IgD-negative memory B cell (primary cell): ENCODE data around the gene CCNT2. TPM values are rescaled to one million over a fixed set of nuclear protein-coding genes. Genes with fewer than 3 reads are reported as not detected.
"Not testable (repeated sequence)": the region's sequence is repeated elsewhere in the genome, so short reads cannot be mapped to it uniquely, and the experiment has no call there.

ENCODE experiments used
- H3K27ac Mint-ChIP-seq, 3 donors: one replicate each; pipeline ENCODE4 v1.8.0; 2020 to 2022; ENCODE audit warnings: mild to moderate bottlenecking in 3 of 3, mixed read lengths in 3 of 3, moderate library complexity in 1 of 3
- H3K27me3 Mint-ChIP-seq: one replicate; pipeline ENCODE4 v1.8.0; 2021; ENCODE audit warnings: mixed read lengths
- H3K36me3 Mint-ChIP-seq: one replicate; pipeline ENCODE4 v1.8.0; 2020; ENCODE audit warnings: mild to moderate bottlenecking, mixed read lengths
- H3K4me1 Mint-ChIP-seq, 3 donors: one replicate each; pipeline ENCODE4 v1.8.0; 2020 to 2022; ENCODE audit warnings: mixed read lengths in 3 of 3, mild to moderate bottlenecking in 1 of 3
- H3K4me3 Mint-ChIP-seq, 4 donors: one replicate each; pipeline ENCODE4 v1.8.0; 2020 to 2022; ENCODE audit warnings: mild to moderate bottlenecking in 4 of 4, mixed read lengths in 4 of 4, moderate library complexity in 3 of 4
- H3K9me3 Mint-ChIP-seq, 3 donors: one replicate each; pipeline ENCODE4 v1.8.0; 2020 to 2021; ENCODE audit warnings: mixed read lengths in 3 of 3, mild to moderate bottlenecking in 1 of 3
- polyA plus RNA-seq: library from polyadenylated mRNA; unstranded; fragments of 300-500 nt; fragmentation: Illumina TruSeq; gene quantifications from one replicate; pipeline ENCODE4 v1.2.3, GENCODE V29; 2021

CCNT2 gene
- 23.2 TPM for polyA plus RNA-seq

- peak within 1 kb of the TSS; percentile 81 to 97 (median 94) for H3K4me3 Mint-ChIP-seq
- H3K9me3 Mint-ChIP-seq, result peaks cover 0 to 2% (median 0%) of the 10 kb centered on the region in 3 donors
- H3K36me3 Mint-ChIP-seq, result peaks cover 3% of the 10 kb centered on the region
- H3K4me1 Mint-ChIP-seq, result peaks cover 4 to 26% (median 19%) of the 10 kb centered on the region in 3 donors
- H3K27me3 Mint-ChIP-seq, result no peaks in the 10 kb centered on the region
- H3K27ac Mint-ChIP-seq, result peak within 1 kb of the TSS; percentile 84 to 99 (median 97)
These were observed at the start of gene CCNT2 for GRCh38 chr2:134918526-134919340. TSS of gene CCNT2 (plus strand) at chr2:134918822. CDS start at chr2:134918855, 33 bp downstream.

- no peaks in the 10 kb centered on the region for H3K27me3 Mint-ChIP-seq
- no peak overlapping the region for H3K27ac Mint-ChIP-seq
- H3K4me1 Mint-ChIP-seq, result no peaks in the 10 kb centered on the region
- peaks cover 5% of the 10 kb centered on the region for H3K36me3 Mint-ChIP-seq
- peaks cover 0 to 2% (median 0%) of the 10 kb centered on the region in 3 donors for H3K9me3 Mint-ChIP-seq
- H3K4me3 Mint-ChIP-seq, result peak overlapping the region in 1 of 4 donors; percentile 4
These were observed 48.5 kb upstream of the CCNT2 start for GRCh38 chr2:134869946-134870736.

GRCh38 chr2:134873152-134873551 is 45.5 kb upstream of the CCNT2 start:
- Mint-ChIP-seq H3K27me3 (no peaks in the 10 kb centered on the region), H3K27ac (no peak overlapping the region), H3K4me3 (no peak overlapping the region), H3K9me3 (peaks cover 3 to 8% (median 4%) of the 10 kb centered on the region in 3 donors), H3K4me1 (no peaks in the 10 kb centered on the region), H3K36me3 (peaks cover 9% of the 10 kb centered on the region)

GRCh38 chr2:134875309-134875708 is 43.3 kb upstream of the CCNT2 start:
- H3K36me3 Mint-ChIP-seq, result peaks cover 10% of the 10 kb centered on the region

GRCh38 chr2:134882773-134883172 is 35.8 kb upstream of the CCNT2 start:
- no peak overlapping the region for H3K27ac Mint-ChIP-seq
- H3K36me3 Mint-ChIP-seq, result peaks cover 6% of the 10 kb centered on the region
- no peaks in the 10 kb centered on the region for H3K27me3 Mint-ChIP-seq
- no peak overlapping the region for H3K4me3 Mint-ChIP-seq
- peaks cover 2 to 12% (median 9%) of the 10 kb centered on the region in 3 donors for H3K9me3 Mint-ChIP-seq
- H3K4me1 Mint-ChIP-seq, result no peaks in the 10 kb centered on the region

More at GRCh38 chr2:134875309-134875708, 43.3 kb upstream of the CCNT2 start:
- Mint-ChIP-seq H3K27me3 (no peaks in the 10 kb centered on the region), H3K4me1 (no peaks in the 10 kb centered on the region), H3K9me3 (peaks cover 8 to 12% (median 12%) of the 10 kb centered on the region in 3 donors), H3K4me3 (no peak overlapping the region), H3K27ac (no peak overlapping the region)

- no peaks in the 10 kb centered on the region for H3K4me1 Mint-ChIP-seq
- no peak overlapping the region for H3K27ac Mint-ChIP-seq
- H3K27me3 Mint-ChIP-seq, result no peaks in the 10 kb centered on the region
- no peak overlapping the region for H3K4me3 Mint-ChIP-seq
- peaks cover 0 to 10% (median 8%) of the 10 kb centered on the region in 3 donors for H3K9me3 Mint-ChIP-seq
- H3K36me3 Mint-ChIP-seq, result peaks cover 4% of the 10 kb centered on the region
These were observed 34.9 kb upstream of the CCNT2 start for GRCh38 chr2:134883552-134884293.

- H3K36me3 Mint-ChIP-seq, result peaks cover 4% of the 10 kb centered on the region
- peaks cover 0 to 5% (median 3%) of the 10 kb centered on the region in 3 donors for H3K9me3 Mint-ChIP-seq
- no peaks in the 10 kb centered on the region for H3K27me3 Mint-ChIP-seq
- no peaks in the 10 kb centered on the region for H3K4me1 Mint-ChIP-seq
- no peak overlapping the region for H3K4me3 Mint-ChIP-seq
- H3K27ac Mint-ChIP-seq, result no peak overlapping the region
These were observed 34.2 kb upstream of the CCNT2 start for GRCh38 chr2:134884435-134884834.

- H3K36me3 Mint-ChIP-seq, result peaks cover 1% of the 10 kb centered on the region
- no peaks in the 10 kb centered on the region for H3K4me1 Mint-ChIP-seq
- no peaks in the 10 kb centered on the region for H3K9me3 Mint-ChIP-seq
- H3K27ac Mint-ChIP-seq, result no peak overlapping the region
- H3K27me3 Mint-ChIP-seq, result no peaks in the 10 kb centered on the region
- no peak overlapping the region for H3K4me3 Mint-ChIP-seq
These were observed 26.2 kb upstream of the CCNT2 start for GRCh38 chr2:134892282-134893035.

GRCh38 chr2:134897932-134898331 is 20.7 kb upstream of the CCNT2 start:
- Mint-ChIP-seq H3K36me3 (no peaks in the 10 kb centered on the region), H3K4me1 (no peaks in the 10 kb centered on the region), H3K9me3 (no peaks in the 10 kb centered on the region), H3K4me3 (no peak overlapping the region), H3K27ac (no peak overlapping the region), H3K27me3 (no peaks in the 10 kb centered on the region)

- Mint-ChIP-seq H3K4me1 (no peaks in the 10 kb centered on the region), H3K9me3 (no peaks in the 10 kb centered on the region), H3K4me3 (no peak overlapping the region), H3K36me3 (no peaks in the 10 kb centered on the region), H3K27ac (no peak overlapping the region), H3K27me3 (no peaks in the 10 kb centered on the region)
These were observed 19.4 kb upstream of the CCNT2 start for GRCh38 chr2:134899204-134899603.

- H3K4me1 Mint-ChIP-seq, result no peaks in the 10 kb centered on the region
- no peaks in the 10 kb centered on the region for H3K27me3 Mint-ChIP-seq
- H3K4me3 Mint-ChIP-seq, result no peak overlapping the region
- no peaks in the 10 kb centered on the region for H3K36me3 Mint-ChIP-seq
- no peak overlapping the region for H3K27ac Mint-ChIP-seq
- no peaks in the 10 kb centered on the region for H3K9me3 Mint-ChIP-seq
These were observed 18.5 kb upstream of the CCNT2 start for GRCh38 chr2:134900151-134900550.

- not testable (repeated sequence) for H3K4me1 Mint-ChIP-seq, H3K27ac Mint-ChIP-seq, H3K27me3 Mint-ChIP-seq, H3K9me3 Mint-ChIP-seq, H3K4me3 Mint-ChIP-seq, H3K36me3 Mint-ChIP-seq
These were observed 14.9 kb upstream of the CCNT2 start for GRCh38 chr2:134903701-134904100.

GRCh38 chr2:134905168-134905567 is 13.5 kb upstream of the CCNT2 start:
- no peaks in the 10 kb centered on the region for H3K27me3 Mint-ChIP-seq
- H3K4me3 Mint-ChIP-seq, result no peak overlapping the region
- peaks cover 6% of the 10 kb centered on the region for H3K36me3 Mint-ChIP-seq
- H3K9me3 Mint-ChIP-seq, result peaks cover 0 to 6% (median 3%) of the 10 kb centered on the region in 3 donors
- H3K27ac Mint-ChIP-seq, result no peak overlapping the region
- no peaks in the 10 kb centered on the region for H3K4me1 Mint-ChIP-seq

GRCh38 chr2:134906726-134907125 is 11.9 kb upstream of the CCNT2 start:
- H3K27ac Mint-ChIP-seq, result no peak overlapping the region
- no peaks in the 10 kb centered on the region for H3K27me3 Mint-ChIP-seq
- peaks cover 0 to 6% (median 3%) of the 10 kb centered on the region in 3 donors for H3K9me3 Mint-ChIP-seq
- no peaks in the 10 kb centered on the region for H3K4me1 Mint-ChIP-seq
- no peak overlapping the region for H3K4me3 Mint-ChIP-seq
- H3K36me3 Mint-ChIP-seq, result peaks cover 6% of the 10 kb centered on the region
